GM12878 (cell line): Measurements from ENCODE around the gene ARHGEF16.

Source experiments
- ASH2L ChIP-seq: fragments of 300-600, 200-600 bp; sonication (generic); IDR thresholded peaks from 2 replicates; pipeline ENCODE4 v1.6.1; 2017; ENCODE audit warnings: low read depth, mild to moderate bottlenecking, borderline replicate concordance
- EZH2 ChIP-seq: IDR thresholded peaks from 2 replicates; pipeline ENCODE4 v1.6.1; 2012; ENCODE audit warnings: low read depth, mild to moderate bottlenecking, control low read depth, inconsistent platforms, low read length, borderline replicate concordance; ENCODE audit not compliant: control insufficient read depth
- GABPA ChIP-seq: IDR thresholded peaks from 2 replicates; pipeline ENCODE4 v1.6.1; 2014; ENCODE audit warnings: antibody characterized with exemption, low read depth, mild to moderate bottlenecking, inconsistent platforms
- JUNB ChIP-seq: IDR thresholded peaks from 2 replicates; pipeline ENCODE4 v1.6.1; 2016; ENCODE audit warnings: antibody characterized with exemption, mild to moderate bottlenecking
- LARP7 ChIP-seq: fragments of 450-650 bp; IDR thresholded peaks from 2 replicates; pipeline ENCODE4 v1.6.1; 2017; ENCODE audit warnings: mild to moderate bottlenecking
- PAX8 ChIP-seq: fragments of 450-650 bp; IDR thresholded peaks from 2 replicates; pipeline ENCODE4 v1.6.1; 2017; ENCODE audit warnings: mild to moderate bottlenecking, moderate library complexity
- POLR2A ChIP-seq: IDR thresholded peaks from 2 replicates; pipeline ENCODE4 v1.6.1; 2011; ENCODE audit warnings: low read depth, mild to moderate bottlenecking, low read length
- POLR2AphosphoS2 ChIP-seq: IDR thresholded peaks from 2 replicates; pipeline ENCODE4 v1.6.1; 2011; ENCODE audit warnings: low read depth, mild to moderate bottlenecking, low read length, improper control_type of control experiment, moderate library complexity
- POLR2AphosphoS5 ChIP-seq: IDR thresholded peaks from 2 replicates; pipeline ENCODE4 v1.6.1; 2011; ENCODE audit warnings: mild to moderate bottlenecking, low read length, inconsistent platforms
- TAF1 ChIP-seq: IDR thresholded peaks from 2 replicates; pipeline ENCODE4 v1.6.1; 2011; ENCODE audit warnings: mild to moderate bottlenecking, low read depth, low read length, borderline replicate concordance
- TF ChIP-seq, protein P1 (sequence below), 3 experiments: IDR thresholded peaks in 2 of 3; conservative IDR thresholded peaks in 1 of 3; 2 replicates each; pipeline ENCODE4 v1.5.1; 2011; ENCODE audit warnings: low read depth in 3 of 3, low read length in 3 of 3, mild to moderate bottlenecking in 3 of 3, control low read depth in 2 of 3, moderate library complexity in 2 of 3, inconsistent platforms in 1 of 3, mixed read lengths in 1 of 3; ENCODE audit not compliant: control insufficient read depth in 2 of 3, insufficient read depth in 1 of 3; ENCODE audit errors: extremely low read depth in 1 of 3
- TF ChIP-seq, protein P2 (sequence below): fragments of 150-350 bp; IDR thresholded peaks from 2 replicates; pipeline ENCODE4 v1.6.1; 2016; ENCODE audit warnings: low read depth, low read length

DNA sequence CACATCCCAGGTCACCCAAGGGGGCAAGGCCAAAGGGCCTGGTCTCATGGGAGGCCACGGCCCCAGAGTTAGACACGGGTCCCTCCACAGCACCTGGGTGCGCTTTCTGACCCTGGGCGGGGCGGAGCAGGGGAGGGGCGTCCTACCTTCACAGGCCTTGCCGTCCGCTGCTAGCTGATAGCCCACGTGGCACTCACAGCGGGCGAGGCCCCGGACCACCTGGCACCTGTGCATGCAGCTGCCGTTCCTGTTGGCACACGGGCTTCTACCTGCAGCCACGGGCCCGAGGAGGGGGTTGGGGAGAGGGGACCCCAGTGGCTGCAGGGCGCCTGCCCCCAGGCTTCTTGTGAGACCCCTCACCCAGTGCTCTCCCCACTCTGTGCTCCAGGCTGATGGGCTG lies 59.9 kb downstream of the ARHGEF16 start:
- no peak for TF ChIP-seq LARP7
- no peak for TF ChIP-seq GABPA
- TF ChIP-seq, protein P1, sequence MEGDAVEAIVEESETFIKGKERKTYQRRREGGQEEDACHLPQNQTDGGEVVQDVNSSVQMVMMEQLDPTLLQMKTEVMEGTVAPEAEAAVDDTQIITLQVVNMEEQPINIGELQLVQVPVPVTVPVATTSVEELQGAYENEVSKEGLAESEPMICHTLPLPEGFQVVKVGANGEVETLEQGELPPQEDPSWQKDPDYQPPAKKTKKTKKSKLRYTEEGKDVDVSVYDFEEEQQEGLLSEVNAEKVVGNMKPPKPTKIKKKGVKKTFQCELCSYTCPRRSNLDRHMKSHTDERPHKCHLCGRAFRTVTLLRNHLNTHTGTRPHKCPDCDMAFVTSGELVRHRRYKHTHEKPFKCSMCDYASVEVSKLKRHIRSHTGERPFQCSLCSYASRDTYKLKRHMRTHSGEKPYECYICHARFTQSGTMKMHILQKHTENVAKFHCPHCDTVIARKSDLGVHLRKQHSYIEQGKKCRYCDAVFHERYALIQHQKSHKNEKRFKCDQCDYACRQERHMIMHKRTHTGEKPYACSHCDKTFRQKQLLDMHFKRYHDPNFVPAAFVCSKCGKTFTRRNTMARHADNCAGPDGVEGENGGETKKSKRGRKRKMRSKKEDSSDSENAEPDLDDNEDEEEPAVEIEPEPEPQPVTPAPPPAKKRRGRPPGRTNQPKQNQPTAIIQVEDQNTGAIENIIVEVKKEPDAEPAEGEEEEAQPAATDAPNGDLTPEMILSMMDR (IDR thresholded peaks at IDR 0.05 in 2 of 3, conservative IDR thresholded peaks at IDR 0.05 in 1 of 3; ENCODE audit: control insufficient read depth in 2 of 3, extremely low read depth in 1 of 3, insufficient read depth in 1 of 3, low read depth in 3 of 3, low read length in 3 of 3) = no peak
- TF ChIP-seq, protein P2, sequence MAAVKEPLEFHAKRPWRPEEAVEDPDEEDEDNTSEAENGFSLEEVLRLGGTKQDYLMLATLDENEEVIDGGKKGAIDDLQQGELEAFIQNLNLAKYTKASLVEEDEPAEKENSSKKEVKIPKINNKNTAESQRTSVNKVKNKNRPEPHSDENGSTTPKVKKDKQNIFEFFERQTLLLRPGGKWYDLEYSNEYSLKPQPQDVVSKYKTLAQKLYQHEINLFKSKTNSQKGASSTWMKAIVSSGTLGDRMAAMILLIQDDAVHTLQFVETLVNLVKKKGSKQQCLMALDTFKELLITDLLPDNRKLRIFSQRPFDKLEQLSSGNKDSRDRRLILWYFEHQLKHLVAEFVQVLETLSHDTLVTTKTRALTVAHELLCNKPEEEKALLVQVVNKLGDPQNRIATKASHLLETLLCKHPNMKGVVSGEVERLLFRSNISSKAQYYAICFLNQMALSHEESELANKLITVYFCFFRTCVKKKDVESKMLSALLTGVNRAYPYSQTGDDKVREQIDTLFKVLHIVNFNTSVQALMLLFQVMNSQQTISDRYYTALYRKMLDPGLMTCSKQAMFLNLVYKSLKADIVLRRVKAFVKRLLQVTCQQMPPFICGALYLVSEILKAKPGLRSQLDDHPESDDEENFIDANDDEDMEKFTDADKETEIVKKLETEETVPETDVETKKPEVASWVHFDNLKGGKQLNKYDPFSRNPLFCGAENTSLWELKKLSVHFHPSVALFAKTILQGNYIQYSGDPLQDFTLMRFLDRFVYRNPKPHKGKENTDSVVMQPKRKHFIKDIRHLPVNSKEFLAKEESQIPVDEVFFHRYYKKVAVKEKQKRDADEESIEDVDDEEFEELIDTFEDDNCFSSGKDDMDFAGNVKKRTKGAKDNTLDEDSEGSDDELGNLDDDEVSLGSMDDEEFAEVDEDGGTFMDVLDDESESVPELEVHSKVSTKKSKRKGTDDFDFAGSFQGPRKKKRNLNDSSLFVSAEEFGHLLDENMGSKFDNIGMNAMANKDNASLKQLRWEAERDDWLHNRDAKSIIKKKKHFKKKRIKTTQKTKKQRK = no peak
- TF ChIP-seq JUNB = no peak
- TF ChIP-seq POLR2A = no peak
- TF ChIP-seq EZH2 = no peak
- TF ChIP-seq PAX8 = no peak
- no peak for TF ChIP-seq POLR2AphosphoS5
- TF ChIP-seq TAF1 = no peak
- no peak for TF ChIP-seq POLR2AphosphoS2
- TF ChIP-seq ASH2L = no peak
